Measurements from ENCODE around the gene TAF5.
A peak's percentile ranks its signal among the peaks of the same experiment; 100 is the strongest.

The TAF5 gene

DNA sequence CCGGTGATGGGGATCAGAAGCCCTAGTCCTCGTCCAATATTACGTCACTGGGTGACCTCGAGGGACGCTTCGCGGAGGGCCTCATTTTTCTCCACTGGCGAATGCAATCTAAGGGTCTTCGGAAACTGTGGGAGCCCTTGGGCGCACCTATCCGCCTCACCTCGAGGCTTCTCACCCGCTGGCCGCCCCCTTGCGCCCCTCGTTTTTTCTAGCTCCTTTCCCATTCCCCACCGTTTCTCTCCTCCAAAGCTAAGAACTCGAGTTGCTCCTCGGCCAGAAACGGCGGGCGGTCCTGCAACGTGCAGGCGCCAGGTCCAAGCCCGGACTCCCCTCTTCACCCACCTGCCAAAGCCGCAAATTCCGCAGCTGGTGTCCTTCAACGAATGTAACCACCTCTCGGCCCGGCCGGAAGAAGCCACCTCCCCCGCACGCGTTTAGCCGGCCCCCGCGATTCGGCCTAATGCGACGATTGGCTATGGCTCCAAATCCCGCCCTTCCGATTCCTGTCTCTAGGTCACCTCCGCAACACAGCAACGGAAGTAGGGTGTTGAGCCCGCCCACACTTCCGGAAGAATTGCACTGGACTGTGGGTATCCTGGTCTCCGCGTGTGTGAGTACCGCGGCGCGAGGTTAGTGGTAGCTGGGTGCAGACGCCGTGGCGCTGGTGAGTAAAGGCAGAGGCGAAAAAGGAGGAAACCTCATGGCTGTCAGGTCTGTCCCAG lies 28.5 kb downstream of the TAF5 start, which contains the start of the genes ATP5MK and PDCD11:
Gene ATP5MK, minus strand, starts transcription at position 409 of the 722 bp plus-strand sequence. CDS start 4,018 bp downstream, outside the sequence.
Gene PDCD11, plus strand, starts transcription at position 560 of the 722 bp plus-strand sequence. CDS start 1,801 bp downstream, outside the sequence.
- TF ChIP-seq, protein P1, sequence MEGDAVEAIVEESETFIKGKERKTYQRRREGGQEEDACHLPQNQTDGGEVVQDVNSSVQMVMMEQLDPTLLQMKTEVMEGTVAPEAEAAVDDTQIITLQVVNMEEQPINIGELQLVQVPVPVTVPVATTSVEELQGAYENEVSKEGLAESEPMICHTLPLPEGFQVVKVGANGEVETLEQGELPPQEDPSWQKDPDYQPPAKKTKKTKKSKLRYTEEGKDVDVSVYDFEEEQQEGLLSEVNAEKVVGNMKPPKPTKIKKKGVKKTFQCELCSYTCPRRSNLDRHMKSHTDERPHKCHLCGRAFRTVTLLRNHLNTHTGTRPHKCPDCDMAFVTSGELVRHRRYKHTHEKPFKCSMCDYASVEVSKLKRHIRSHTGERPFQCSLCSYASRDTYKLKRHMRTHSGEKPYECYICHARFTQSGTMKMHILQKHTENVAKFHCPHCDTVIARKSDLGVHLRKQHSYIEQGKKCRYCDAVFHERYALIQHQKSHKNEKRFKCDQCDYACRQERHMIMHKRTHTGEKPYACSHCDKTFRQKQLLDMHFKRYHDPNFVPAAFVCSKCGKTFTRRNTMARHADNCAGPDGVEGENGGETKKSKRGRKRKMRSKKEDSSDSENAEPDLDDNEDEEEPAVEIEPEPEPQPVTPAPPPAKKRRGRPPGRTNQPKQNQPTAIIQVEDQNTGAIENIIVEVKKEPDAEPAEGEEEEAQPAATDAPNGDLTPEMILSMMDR (IDR thresholded peaks at IDR 0.05; ENCODE audit: insufficient read depth, low read length, poor library complexity, severe bottlenecking) = peak; percentile 28
- peak; percentile 95 for DNase-seq (ENCODE audit: extremely low read depth, insufficient read length)
- Histone ChIP-seq H3K4me3 (replicated peaks; ENCODE audit: low read depth, low read length) (peak within 1 kb of the TSS; percentile 84), H3K36me3 (ENCODE audit: control insufficient read depth, insufficient read depth, low read length) (peaks cover 10% of the 10 kb centered on the region), H3K27me3 (replicated peaks; ENCODE audit: control insufficient read depth, insufficient read depth, low read length) (no peaks in the 10 kb centered on the region)

DNA sequence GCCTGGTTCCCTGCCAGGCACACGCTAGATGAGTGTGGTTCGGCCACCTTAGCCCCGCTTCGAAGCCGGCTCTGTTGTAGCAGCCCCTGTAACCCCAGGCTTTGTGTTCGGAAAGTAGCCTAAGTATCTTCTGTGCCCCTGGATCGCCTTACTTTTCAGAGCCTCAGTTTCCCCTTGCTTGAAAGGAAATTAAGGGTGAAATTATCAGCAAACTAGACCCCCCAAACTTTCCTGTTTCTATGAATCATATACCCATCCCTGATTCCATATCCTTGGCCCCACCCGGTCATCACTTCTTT lies 29.0 kb downstream of the TAF5 start:
- no peak for DNase-seq (ENCODE audit: extremely low read depth, insufficient read length)
- no peaks in the 10 kb centered on the region for H3K27me3 ChIP-seq (replicated peaks; ENCODE audit: control insufficient read depth, insufficient read depth, low read length)
- TF ChIP-seq, protein P1 (IDR thresholded peaks at IDR 0.05; ENCODE audit: insufficient read depth, low read length, poor library complexity, severe bottlenecking) = no peak
- H3K36me3 ChIP-seq (ENCODE audit: control insufficient read depth, insufficient read depth, low read length) = peaks cover 10% of the 10 kb centered on the region
- peak overlapping the region; percentile 84 for H3K4me3 ChIP-seq (replicated peaks; ENCODE audit: low read depth, low read length)

DNA sequence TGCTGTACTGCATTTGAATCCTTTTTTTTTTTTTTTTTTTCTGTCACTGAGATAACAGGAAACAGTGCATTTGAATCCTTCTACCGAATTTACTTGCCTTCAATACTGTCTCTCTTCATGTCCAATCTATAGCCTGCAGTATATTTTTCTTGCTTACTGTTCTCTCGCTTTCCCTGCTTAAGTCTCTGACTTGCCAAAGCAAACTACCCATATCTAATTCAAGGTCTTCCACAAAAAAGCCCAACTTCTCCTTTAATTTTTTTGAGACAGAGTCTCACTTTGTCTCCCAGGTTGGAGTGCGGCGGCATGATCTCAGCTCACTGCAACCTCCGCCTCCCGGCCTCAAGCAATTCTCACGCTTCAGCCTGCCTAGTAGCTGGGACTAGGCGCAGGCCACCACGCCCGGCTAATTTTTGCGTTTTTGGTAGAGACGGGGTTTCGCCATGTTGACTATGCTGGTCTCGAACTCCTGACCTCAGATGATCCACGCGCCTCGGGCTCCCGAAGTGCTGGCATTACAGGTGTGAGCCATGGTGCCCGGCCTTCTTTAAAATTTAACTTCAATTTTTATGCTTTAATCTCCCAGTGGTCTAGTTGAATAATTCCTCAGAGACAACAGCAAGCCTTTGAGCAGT lies 29.5 kb downstream of the TAF5 start:
- Histone ChIP-seq H3K27me3 (replicated peaks; ENCODE audit: control insufficient read depth, insufficient read depth, low read length) (no peaks in the 10 kb centered on the region), H3K36me3 (ENCODE audit: control insufficient read depth, insufficient read depth, low read length) (peaks cover 11% of the 10 kb centered on the region), H3K4me3 (replicated peaks; ENCODE audit: low read depth, low read length) (peak overlapping the region; percentile 84)
- TF ChIP-seq, protein P1 (IDR thresholded peaks at IDR 0.05; ENCODE audit: insufficient read depth, low read length, poor library complexity, severe bottlenecking) = no peak
- DNase-seq (ENCODE audit: extremely low read depth, insufficient read length) = no peak

DNA sequence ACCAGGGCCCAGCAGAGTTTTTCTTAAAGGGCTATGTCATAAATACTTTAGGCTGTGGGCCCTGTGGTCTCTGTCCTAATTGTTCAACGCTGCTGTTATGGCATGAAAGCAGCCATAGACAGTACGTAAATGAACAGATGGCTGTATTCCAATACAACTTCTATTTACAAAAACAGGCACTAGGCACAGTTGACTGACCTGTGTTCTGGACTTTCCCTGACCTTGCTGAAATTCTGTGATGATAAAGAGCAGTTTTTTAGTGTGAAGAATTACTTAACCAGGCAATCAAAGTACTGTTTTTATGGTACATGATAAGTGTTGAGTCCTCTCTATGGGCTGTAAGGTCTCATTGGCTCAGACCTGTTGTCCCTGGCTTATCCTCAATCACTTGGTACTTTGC lies 45.8 kb downstream of the TAF5 start:
- no peak for DNase-seq (ENCODE audit: extremely low read depth, insufficient read length)
- peaks cover 50% of the 10 kb centered on the region for H3K36me3 ChIP-seq (ENCODE audit: control insufficient read depth, insufficient read depth, low read length)
- H3K27me3 ChIP-seq (replicated peaks; ENCODE audit: control insufficient read depth, insufficient read depth, low read length) = no peaks in the 10 kb centered on the region
- TF ChIP-seq, protein P1 (IDR thresholded peaks at IDR 0.05; ENCODE audit: insufficient read depth, low read length, poor library complexity, severe bottlenecking) = no peak
- H3K4me3 ChIP-seq (replicated peaks; ENCODE audit: low read depth, low read length) = no peak overlapping the region

DNA sequence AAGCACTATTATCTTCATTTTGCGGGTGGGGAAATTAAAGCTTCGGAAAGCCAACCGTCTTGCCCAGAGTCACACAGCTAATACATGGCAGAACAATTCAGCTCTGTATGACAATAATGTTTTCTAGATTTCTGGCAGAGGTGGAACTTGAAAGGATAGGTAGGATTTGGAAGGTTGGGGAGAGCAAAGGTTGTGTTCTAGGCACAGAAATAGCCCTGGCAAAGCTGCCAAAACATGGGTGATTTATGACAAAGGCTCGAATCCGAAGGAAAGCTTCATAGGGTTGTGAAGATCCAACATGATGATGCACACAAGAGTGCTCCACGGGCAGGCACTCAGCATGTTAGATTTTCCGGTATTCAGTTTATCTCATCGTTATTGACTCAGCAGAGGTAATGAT lies 47.8 kb downstream of the TAF5 start:
- Histone ChIP-seq H3K4me3 (replicated peaks; ENCODE audit: low read depth, low read length) (no peak overlapping the region), H3K36me3 (ENCODE audit: control insufficient read depth, insufficient read depth, low read length) (peaks cover 60% of the 10 kb centered on the region), H3K27me3 (replicated peaks; ENCODE audit: control insufficient read depth, insufficient read depth, low read length) (no peaks in the 10 kb centered on the region)
- no peak for DNase-seq (ENCODE audit: extremely low read depth, insufficient read length)
- TF ChIP-seq, protein P1 (IDR thresholded peaks at IDR 0.05; ENCODE audit: insufficient read depth, low read length, poor library complexity, severe bottlenecking) = no peak
